Measurements from ENCODE around the gene KLF2. TPM values are rescaled to one million over a fixed set of nuclear protein-coding genes. Genes with fewer than 3 reads are reported as not detected.

The KLF2 gene
- total and polyA plus RNA-seq, 2 donors (not counting 1 experiment from before 2014, with no cell fraction given) = 6.7 to 19.2 TPM

DNA sequence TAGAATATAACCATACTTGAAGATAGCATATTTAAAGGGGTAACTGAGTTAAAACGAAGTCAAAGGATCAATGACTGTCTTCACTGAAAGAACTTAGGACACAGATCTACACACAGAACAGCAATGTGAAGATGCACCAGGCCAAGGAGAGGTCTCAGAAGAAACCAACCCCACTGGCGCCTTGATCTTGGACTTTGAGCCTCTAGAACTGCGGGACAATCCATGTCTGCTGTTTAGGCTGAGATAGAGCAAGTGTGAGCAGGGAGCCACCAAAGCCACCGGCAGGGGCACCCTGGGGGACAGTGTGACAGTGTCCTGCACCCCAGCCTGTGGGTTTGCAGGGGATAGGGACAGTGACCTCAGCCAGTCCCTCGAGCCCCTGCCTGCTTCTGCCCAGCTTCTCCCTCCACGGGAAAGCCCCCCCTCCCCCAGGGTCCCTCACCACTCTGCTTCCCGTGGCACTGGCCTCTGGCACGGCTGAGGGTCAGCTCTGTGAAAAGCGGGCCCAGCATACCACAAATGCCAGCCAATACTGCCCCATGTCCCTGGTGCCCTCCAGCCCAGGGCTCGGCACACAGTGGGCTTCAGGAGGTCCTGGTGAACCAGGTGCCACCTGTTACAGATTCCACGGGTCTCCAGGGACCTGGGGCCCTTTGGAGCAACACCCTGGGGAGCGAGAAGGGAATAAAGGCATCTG lies 40.8 kb downstream of the KLF2 start:
- DNase-seq (ENCODE audit: low read depth in 2 of 2) = no peak
- H3K9me3 ChIP-seq (ENCODE audit: control insufficient read depth, insufficient read depth, low read depth, low read length) = no peaks in the 10 kb centered on the region

DNA sequence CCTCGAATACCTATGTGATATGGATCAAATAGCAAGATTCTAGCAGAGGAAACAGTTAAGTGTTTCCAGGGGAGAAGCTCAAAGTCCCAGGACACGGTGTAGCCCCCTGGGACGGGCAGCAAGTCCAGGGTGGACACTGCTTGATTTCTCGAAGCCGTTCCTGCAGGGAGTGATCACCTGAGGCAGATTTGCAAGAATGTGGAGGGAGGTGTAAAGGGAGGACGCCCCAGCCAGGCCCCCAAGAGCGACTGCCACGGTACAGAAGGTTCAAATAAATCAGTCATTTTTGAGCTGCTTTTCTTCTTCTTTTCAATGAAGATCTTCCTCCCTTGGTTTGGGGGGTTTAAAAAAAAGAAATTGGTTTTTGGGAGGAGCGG lies 41.4 kb downstream of the KLF2 start:
- Histone ChIP-seq H3K9ac (ENCODE audit: insufficient read depth, low read length) (no peak overlapping the region), H3K27ac (ENCODE audit: insufficient read depth, low read length) (no peak overlapping the region), H2AFZ (ENCODE audit: low read length) (no peak overlapping the region), H3K27me3 (ENCODE audit: control insufficient read depth, insufficient read depth, low read length) (no peaks in the 10 kb centered on the region), H3K4me2 (ENCODE audit: extremely low read depth, insufficient read depth, low read length) (no peak overlapping the region), H4K20me1 (ENCODE audit: control insufficient read depth, extremely low read depth, insufficient read depth, low read length) (no peaks in the 10 kb centered on the region), H3K9me3 (ENCODE audit: control insufficient read depth, insufficient read depth, low read depth, low read length) (no peaks in the 10 kb centered on the region), H3K4me1 (ENCODE audit: control insufficient read depth, extremely low read depth, insufficient read depth, low read length) (no peaks in the 10 kb centered on the region), H3K4me3 (replicated peaks in 1 of 4; ENCODE audit: control extremely low read depth in 1 of 4, insufficient read depth in 1 of 4, low read depth in 3 of 4, low read length in 4 of 4) (no peak overlapping the region), H3K36me3 (ENCODE audit: control insufficient read depth, insufficient read depth, low read length) (peaks cover 1% of the 10 kb centered on the region), H3K79me2 (ENCODE audit: control insufficient read depth, insufficient read depth, low read length) (no peaks in the 10 kb centered on the region)
- DNase-seq (ENCODE audit: low read depth in 2 of 2) = no peak
- TF ChIP-seq, protein P1, sequence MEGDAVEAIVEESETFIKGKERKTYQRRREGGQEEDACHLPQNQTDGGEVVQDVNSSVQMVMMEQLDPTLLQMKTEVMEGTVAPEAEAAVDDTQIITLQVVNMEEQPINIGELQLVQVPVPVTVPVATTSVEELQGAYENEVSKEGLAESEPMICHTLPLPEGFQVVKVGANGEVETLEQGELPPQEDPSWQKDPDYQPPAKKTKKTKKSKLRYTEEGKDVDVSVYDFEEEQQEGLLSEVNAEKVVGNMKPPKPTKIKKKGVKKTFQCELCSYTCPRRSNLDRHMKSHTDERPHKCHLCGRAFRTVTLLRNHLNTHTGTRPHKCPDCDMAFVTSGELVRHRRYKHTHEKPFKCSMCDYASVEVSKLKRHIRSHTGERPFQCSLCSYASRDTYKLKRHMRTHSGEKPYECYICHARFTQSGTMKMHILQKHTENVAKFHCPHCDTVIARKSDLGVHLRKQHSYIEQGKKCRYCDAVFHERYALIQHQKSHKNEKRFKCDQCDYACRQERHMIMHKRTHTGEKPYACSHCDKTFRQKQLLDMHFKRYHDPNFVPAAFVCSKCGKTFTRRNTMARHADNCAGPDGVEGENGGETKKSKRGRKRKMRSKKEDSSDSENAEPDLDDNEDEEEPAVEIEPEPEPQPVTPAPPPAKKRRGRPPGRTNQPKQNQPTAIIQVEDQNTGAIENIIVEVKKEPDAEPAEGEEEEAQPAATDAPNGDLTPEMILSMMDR (conservative IDR thresholded peaks at IDR 0.05 in 1 of 2, IDR thresholded peaks at IDR 0.05 in 1 of 2; ENCODE audit: low read depth in 1 of 2, low read length in 2 of 2) = no peak
- TF ChIP-seq EZH2 (IDR thresholded peaks at IDR 0.05; ENCODE audit: low read length, missing control alignments) = no peak

More for the DNA sequence above, 40.8 kb downstream of the KLF2 start:
- H4K20me1 ChIP-seq (ENCODE audit: control insufficient read depth, extremely low read depth, insufficient read depth, low read length) = no peaks in the 10 kb centered on the region
- H2AFZ ChIP-seq (ENCODE audit: low read length) = no peak overlapping the region
- no peaks in the 10 kb centered on the region for H3K27me3 ChIP-seq (ENCODE audit: control insufficient read depth, insufficient read depth, low read length)
- no peaks in the 10 kb centered on the region for H3K79me2 ChIP-seq (ENCODE audit: control insufficient read depth, insufficient read depth, low read length)
- peaks cover 1% of the 10 kb centered on the region for H3K36me3 ChIP-seq (ENCODE audit: control insufficient read depth, insufficient read depth, low read length)
- TF ChIP-seq, protein P1 (conservative IDR thresholded peaks at IDR 0.05 in 1 of 2, IDR thresholded peaks at IDR 0.05 in 1 of 2; ENCODE audit: low read depth in 1 of 2, low read length in 2 of 2) = no peak
- no peak for TF ChIP-seq EZH2 (IDR thresholded peaks at IDR 0.05; ENCODE audit: low read length, missing control alignments)
- H3K4me2 ChIP-seq (ENCODE audit: extremely low read depth, insufficient read depth, low read length) = no peak overlapping the region
- H3K9ac ChIP-seq (ENCODE audit: insufficient read depth, low read length) = no peak overlapping the region
- H3K4me3 ChIP-seq (replicated peaks in 1 of 4; ENCODE audit: control extremely low read depth in 1 of 4, insufficient read depth in 1 of 4, low read depth in 3 of 4, low read length in 4 of 4) = no peak overlapping the region
- H3K4me1 ChIP-seq (ENCODE audit: control insufficient read depth, extremely low read depth, insufficient read depth, low read length) = no peaks in the 10 kb centered on the region
- no peak overlapping the region for H3K27ac ChIP-seq (ENCODE audit: insufficient read depth, low read length)

DNA sequence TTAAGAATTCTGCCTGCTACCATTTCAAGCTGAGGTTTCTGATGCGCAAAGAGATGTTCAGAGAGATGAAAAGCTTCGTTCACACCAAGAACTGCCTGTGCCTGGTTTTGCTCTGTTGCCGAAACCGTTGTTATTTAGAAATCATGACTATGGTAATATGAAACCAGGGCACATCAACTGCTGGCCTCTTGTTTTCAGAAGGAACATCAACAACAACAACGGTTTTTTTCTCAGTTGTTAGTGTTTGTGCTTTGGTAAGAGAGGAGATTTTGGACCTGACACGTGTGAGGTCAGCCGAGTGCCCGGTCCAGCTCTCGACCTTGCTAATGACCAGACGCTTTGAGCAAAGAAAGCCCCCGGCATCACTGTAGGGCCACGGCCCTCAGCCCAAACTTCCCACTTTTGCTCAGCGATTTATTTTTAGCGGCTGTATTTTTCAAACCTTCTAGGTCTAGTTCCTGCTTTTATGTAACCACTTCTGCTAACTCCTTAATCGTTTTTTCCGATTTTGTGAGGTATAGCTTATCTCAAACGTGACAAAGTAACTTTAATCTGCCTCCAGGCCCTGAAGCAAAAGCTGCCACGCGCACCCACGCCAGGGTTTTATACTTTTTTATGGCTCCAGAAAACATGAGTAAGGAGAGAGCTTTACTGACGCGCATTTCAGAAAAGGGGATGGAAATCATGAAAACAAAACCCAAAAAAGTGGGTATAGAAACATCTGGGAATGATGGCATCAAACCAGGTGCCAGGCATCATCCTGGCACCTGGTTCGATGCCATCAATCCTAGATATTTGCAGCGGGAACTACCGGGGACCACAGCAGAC lies 42.0 kb downstream of the KLF2 start:
- Histone ChIP-seq H3K9me3 (ENCODE audit: control insufficient read depth, insufficient read depth, low read depth, low read length) (no peaks in the 10 kb centered on the region), H3K9ac (ENCODE audit: insufficient read depth, low read length) (no peak overlapping the region)

More for the DNA sequence above, 42.0 kb downstream of the KLF2 start:
- Histone ChIP-seq H3K36me3 (ENCODE audit: control insufficient read depth, insufficient read depth, low read length) (peaks cover 1% of the 10 kb centered on the region), H3K4me2 (ENCODE audit: extremely low read depth, insufficient read depth, low read length) (no peak overlapping the region), H3K27ac (ENCODE audit: insufficient read depth, low read length) (no peak overlapping the region), H3K79me2 (ENCODE audit: control insufficient read depth, insufficient read depth, low read length) (no peaks in the 10 kb centered on the region), H3K27me3 (ENCODE audit: control insufficient read depth, insufficient read depth, low read length) (no peaks in the 10 kb centered on the region), H4K20me1 (ENCODE audit: control insufficient read depth, extremely low read depth, insufficient read depth, low read length) (no peaks in the 10 kb centered on the region), H3K4me1 (ENCODE audit: control insufficient read depth, extremely low read depth, insufficient read depth, low read length) (peaks cover 2% of the 10 kb centered on the region), H3K4me3 (replicated peaks in 1 of 4; ENCODE audit: control extremely low read depth in 1 of 4, insufficient read depth in 1 of 4, low read depth in 3 of 4, low read length in 4 of 4) (no peak overlapping the region), H2AFZ (ENCODE audit: low read length) (no peak overlapping the region)
- no peak for DNase-seq (ENCODE audit: low read depth in 2 of 2)
- TF ChIP-seq EZH2 (IDR thresholded peaks at IDR 0.05; ENCODE audit: low read length, missing control alignments) = no peak
- TF ChIP-seq, protein P1 (conservative IDR thresholded peaks at IDR 0.05 in 1 of 2, IDR thresholded peaks at IDR 0.05 in 1 of 2; ENCODE audit: low read depth in 1 of 2, low read length in 2 of 2) = no peak

All from fibroblast of lung (primary cell).